Kasumi-1 (cell line): ENCODE measurements around the gene MAGI3.
"Not testable (repeated sequence)": the region's sequence is repeated elsewhere in the genome, so short reads cannot be mapped to it uniquely, and the experiment has no call there.

ENCODE experiments used
- DNase-seq, 2 experiments: peaks; one replicate each; lab custom pipeline; 2025; lab: John Stamatoyannopoulos, UW

Gene MAGI3

DNA sequence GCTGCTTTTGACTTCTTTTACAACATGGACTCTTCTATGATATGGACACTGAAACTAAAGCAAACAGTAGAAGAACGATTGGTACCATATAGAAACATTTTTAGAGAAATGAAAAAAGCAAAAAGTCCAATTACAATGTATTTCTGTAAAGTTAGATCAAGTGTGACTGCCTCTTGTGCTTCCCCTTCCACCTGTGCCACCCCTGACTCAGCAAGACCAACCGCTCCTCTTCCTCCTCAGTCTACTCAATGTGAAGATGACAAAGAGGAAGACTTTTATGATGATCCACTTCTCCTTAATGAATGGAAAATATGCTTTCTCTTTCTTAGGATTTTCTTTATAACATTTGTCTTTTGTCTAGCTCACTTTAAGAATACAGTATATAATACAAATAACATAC, 302.0 kb downstream of the MAGI3 start:
- DNase-seq: no peak

DNA sequence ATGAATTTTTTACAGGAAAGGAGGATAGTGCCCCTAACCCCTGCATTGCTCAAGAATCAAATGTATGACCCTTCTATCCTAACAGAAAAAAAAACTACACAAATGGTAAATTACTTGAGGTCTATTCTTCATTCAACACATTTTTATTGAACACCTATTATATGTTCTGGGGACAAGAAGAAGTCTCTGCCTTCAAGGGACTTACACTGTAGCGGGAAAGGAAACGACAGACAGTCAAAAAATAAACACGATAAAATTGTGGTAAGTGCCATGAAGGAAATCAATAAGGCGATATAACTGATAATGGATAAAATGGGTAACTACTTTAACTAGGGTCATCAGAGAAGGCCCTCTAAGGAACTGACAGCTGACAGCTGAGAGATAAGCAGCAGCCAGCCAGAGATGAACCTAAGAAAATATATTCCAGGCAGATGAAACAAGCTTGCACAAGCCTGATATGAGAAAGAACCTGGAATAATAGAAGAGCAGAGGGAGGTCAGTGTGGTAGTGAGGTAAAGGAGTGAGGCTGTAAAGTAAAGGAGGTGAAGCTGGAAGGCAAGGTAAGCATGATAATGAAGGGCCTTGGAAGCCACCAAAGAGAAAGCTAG, 302.6 kb downstream of the MAGI3 start:
- DNase-seq: no peak

DNA sequence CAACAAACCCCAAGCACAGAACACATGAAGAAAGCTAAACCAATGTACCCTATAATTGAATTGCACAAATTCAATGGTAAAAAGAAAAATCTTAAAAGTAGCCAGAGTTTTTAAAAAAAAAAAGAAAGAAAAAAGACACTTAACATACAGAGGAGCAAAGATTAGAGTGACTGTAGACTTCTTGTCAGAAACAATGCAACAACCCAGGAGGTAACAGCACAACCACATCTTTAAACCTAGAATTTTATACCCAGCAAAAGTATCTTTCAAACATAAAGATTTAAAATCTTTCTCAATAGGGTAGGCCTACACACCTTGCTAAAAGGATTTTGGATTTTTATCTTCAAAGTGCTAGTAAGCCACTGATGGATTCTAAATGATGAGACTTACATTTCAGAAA, 304.6 kb downstream of the MAGI3 start:
- DNase-seq: no peak

- peak; percentile 47 to 48 for DNase-seq
Measured at GRCh38 chr1:113701429-113701828, 311.1 kb downstream of the MAGI3 start.

DNA sequence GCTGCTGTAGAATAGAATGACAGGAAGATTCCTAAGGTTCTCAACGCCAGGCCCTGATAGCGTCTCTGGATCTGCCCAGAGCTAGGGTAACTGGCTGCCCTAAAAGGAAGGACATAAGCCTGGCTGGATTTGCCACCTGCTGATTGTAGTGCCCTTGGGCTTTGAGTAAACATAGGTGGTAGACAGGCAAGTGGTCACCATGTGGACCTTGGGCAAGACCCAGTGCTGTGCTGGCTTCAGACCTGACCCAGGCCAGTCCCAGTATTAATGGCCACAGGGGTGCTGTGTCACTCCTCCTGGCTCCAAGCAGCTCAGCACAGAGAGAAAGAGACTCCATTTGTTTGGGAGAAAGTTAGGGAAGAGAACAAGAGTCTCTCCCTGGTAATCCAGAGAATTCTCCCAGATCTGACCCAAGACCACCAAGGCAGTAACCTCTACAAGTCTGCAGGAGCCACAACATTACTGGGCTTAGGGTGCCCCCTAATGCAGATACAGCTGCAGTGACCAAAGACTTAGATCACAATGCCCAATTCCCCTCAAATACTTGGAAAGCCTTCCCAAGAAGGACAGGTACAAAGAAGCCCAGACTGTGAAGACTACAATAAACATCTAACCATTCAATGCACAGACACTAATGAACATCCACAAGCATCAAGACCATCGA, 324.4 kb downstream of the MAGI3 start:
- DNase-seq: no peak

GRCh38 chr1:113717506-113717905, 327.2 kb downstream of the MAGI3 start:
- not testable (repeated sequence) for DNase-seq

DNA sequence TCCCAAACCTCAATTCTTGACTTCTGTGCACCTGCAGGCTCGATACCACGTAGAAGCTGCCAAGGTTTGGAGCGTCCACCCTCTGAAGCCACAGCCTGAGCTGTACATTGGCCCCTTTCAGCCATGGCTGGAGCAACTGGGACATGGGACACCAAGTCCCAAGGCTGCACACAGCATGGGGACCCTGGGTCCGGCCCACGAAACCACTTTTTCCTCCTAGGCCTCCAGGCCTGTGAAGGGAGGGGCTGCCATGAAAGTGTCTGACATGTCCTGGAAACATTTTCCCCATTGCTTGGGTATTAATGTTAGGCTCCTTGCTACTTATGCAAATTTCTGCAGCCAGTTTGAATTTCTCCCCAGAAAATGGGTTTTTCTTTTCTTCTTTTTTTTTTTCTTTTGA, 328.3 kb downstream of the MAGI3 start:
- not testable (repeated sequence) for DNase-seq

- no peak for DNase-seq
Measured at GRCh38 chr1:113721010-113721409, 330.7 kb downstream of the MAGI3 start.

GRCh38 chr1:113732802-113733201, 342.5 kb downstream of the MAGI3 start:
- no peak for DNase-seq

- DNase-seq: no peak
Measured at GRCh38 chr1:113734357-113735055, 344.2 kb downstream of the MAGI3 start.
